Stomach (tissue), 9 donors: ENCODE data around the gene MAST4. TPM values are rescaled to one million over a fixed set of nuclear protein-coding genes. Genes with fewer than 3 reads are reported as not detected.

ENCODE experiments used
- DNase-seq, 2 donors: peaks; one replicate each; pipeline versions ENCODE4 v3.0.0 to v3.0.0-alpha.2; 2013 to 2019
- H3K27ac ChIP-seq, 5 donors: fragments of 200-600 bp in 4 of 5; sonication (generic) in 4 of 5; one replicate each; pipeline ENCODE4 v1.5.1; 2013 to 2019; ENCODE audit warnings: mild to moderate bottlenecking in 1 of 5, moderate library complexity in 1 of 5
- H3K27me3 ChIP-seq, 3 donors: fragments of 200-600 bp; sonication (generic); one replicate each; pipeline ENCODE4 v1.5.1; 2017 to 2019; ENCODE audit warnings: mixed run types in 1 of 3
- H3K36me3 ChIP-seq, 4 donors: fragments of 200-600 bp; sonication (generic); 1 replicate in 3 of 4; 2 replicates in 1 of 4; pipeline ENCODE4 v1.5.1; 2016 to 2019
- H3K4me1 ChIP-seq, 4 donors: fragments of 200-600 bp; sonication (generic); one replicate each; pipeline ENCODE4 v1.5.1; 2016 to 2019
- H3K4me3 ChIP-seq, 4 donors: fragments of 200-600 bp; sonication (generic) in 3 of 4; one replicate each; pipeline ENCODE4 v1.5.1; 2016 to 2019; ENCODE audit warnings: mild to moderate bottlenecking in 1 of 4
- H3K9me3 ChIP-seq, 4 donors: fragments of 200-600 bp; sonication (generic); one replicate each; pipeline ENCODE4 v1.5.1; 2016 to 2019
- EP300 ChIP-seq: sonication (generic); formaldehyde crosslinking; IDR thresholded peaks from one replicate; pipeline ENCODE4 v1.6.1; 2017; ENCODE audit warnings: antibody characterized with exemption
- POLR2A ChIP-seq, 4 donors: fragments of 450-650 bp; IDR thresholded peaks; one replicate each; pipeline ENCODE4 v1.6.1; 2016; ENCODE audit warnings: antibody characterized with exemption in 4 of 4, control low read depth in 2 of 4, mild to moderate bottlenecking in 1 of 4, moderate library complexity in 1 of 4
- POLR2AphosphoS5 ChIP-seq, 3 donors: sonication (generic); formaldehyde crosslinking; IDR thresholded peaks; one replicate each; pipeline ENCODE4 v1.6.1; 2016; ENCODE audit warnings: antibody characterized with exemption in 3 of 3
- WGBS, 5 donors: extraction: QIAGEN DNeasy Blood & Tissue Kit in 3 of 5; methylation state at CpG; one replicate each; pipeline versions ENCODE4 v1.1.5 to v1.1.7; 2013 to 2018; 5-methylcytosine and 5-hydroxymethylcytosine counted together
- intact Hi-C: fragments of 100-400 bp; cut with DNase I; formaldehyde crosslinking; loops from one replicate; pipeline ENCODE4 v1.15.1; 2023; ENCODE audit warnings: low total_unique reads
- polyA plus RNA-seq, 3 donors: library from polyadenylated mRNA; stranded (reverse); fragments of 200-250 nt; gene quantifications; one replicate each; pipeline ENCODE4 v1.2.3, GENCODE V29; 2013
- total RNA-seq, 5 donors: library from RNA; depleted of rRNA; stranded (reverse); fragments of >200 nt; gene quantifications; one replicate each; pipeline versions ENCODE4 v1.1.0 to v1.2.3, GENCODE V29; 2014 to 2016
- TF ChIP-seq, protein P1 (sequence below), 7 experiments: fragments of 450-650 bp in 4 of 7; fragments of 200-600 bp in 3 of 7; sonication (generic) in 3 of 7; IDR thresholded peaks; one replicate each; pipeline ENCODE4 v1.5.1; 2016 to 2019; ENCODE audit warnings: antibody characterized with exemption in 7 of 7, control low read depth in 2 of 7, mild to moderate bottlenecking in 1 of 7
- donor health status: healthy with polysubstance abuse.
- donor health status: Bipolar disorder and iron deficiency.
- donor health status: healthy.

Gene MAST4
- total and polyA plus RNA-seq, 8 donors = 1.5 to 52.5 (median 32.1) TPM

DNA sequence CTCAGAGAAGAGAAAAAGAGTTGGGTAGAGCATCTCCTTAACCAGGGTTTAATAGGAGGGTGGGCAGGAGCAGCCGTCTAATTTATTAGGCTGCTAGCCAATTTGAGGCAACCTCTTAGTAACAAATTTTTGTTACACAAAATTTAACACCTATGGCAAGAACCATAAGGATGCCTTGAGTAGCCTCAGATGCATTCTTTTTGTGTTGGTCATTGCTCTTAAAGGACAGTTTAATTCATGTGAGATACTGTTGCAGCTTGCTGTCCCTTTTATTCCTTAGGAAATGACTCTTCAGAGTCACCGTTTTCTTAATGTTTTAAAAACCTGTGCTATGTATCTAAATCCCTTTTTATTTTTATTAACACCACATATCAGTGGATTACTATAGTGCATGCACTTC, 255.1 kb downstream of the MAST4 start:
- Histone ChIP-seq H3K27me3 (peaks cover 0 to 9% (median 0%) of the 10 kb centered on the region in 3 donors), H3K4me3 (no peak overlapping the region), H3K27ac (no peak overlapping the region), H3K4me1 (no peaks in the 10 kb centered on the region), H3K9me3 (no peaks in the 10 kb centered on the region), H3K36me3 (no peaks in the 10 kb centered on the region)
- no peak for DNase-seq
- no peak for TF ChIP-seq POLR2A (IDR thresholded peaks at IDR 0.05)
- TF ChIP-seq, protein P1, sequence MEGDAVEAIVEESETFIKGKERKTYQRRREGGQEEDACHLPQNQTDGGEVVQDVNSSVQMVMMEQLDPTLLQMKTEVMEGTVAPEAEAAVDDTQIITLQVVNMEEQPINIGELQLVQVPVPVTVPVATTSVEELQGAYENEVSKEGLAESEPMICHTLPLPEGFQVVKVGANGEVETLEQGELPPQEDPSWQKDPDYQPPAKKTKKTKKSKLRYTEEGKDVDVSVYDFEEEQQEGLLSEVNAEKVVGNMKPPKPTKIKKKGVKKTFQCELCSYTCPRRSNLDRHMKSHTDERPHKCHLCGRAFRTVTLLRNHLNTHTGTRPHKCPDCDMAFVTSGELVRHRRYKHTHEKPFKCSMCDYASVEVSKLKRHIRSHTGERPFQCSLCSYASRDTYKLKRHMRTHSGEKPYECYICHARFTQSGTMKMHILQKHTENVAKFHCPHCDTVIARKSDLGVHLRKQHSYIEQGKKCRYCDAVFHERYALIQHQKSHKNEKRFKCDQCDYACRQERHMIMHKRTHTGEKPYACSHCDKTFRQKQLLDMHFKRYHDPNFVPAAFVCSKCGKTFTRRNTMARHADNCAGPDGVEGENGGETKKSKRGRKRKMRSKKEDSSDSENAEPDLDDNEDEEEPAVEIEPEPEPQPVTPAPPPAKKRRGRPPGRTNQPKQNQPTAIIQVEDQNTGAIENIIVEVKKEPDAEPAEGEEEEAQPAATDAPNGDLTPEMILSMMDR (IDR thresholded peaks at IDR 0.05) = no peak
- no peak for TF ChIP-seq POLR2AphosphoS5 (IDR thresholded peaks at IDR 0.05)
- TF ChIP-seq EP300 = no peak
- WGBS, 5 donors = 65 to 82% (median 75%) methylated on average over 2 of the region's 2 CpGs
- intact Hi-C loops = no loop called here

DNA sequence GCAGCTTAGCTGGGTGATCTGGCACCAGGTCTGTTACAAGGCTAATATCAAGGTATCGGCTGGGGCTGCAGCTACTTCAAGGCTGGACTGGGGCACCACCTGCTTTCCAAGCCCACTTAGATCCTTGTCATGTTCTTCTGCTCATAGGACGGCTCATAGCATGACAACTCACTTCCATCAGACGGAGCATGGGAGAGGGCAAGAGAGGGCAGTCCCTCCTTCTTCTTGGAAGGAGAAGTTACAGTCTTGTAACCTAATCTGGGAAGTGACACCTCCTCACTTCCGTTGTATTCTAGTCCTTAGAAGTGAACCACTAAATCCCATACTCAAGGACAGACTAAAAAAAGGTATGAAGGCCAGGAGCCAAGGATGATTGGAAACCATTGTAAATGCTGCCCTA, 258.2 kb downstream of the MAST4 start:
- no peaks in the 10 kb centered on the region for H3K4me1 ChIP-seq
- no peaks in the 10 kb centered on the region for H3K9me3 ChIP-seq
- no peak for TF ChIP-seq EP300
- TF ChIP-seq, protein P1 (IDR thresholded peaks at IDR 0.05) = no peak
- TF ChIP-seq POLR2AphosphoS5 (IDR thresholded peaks at IDR 0.05) = no peak
- TF ChIP-seq POLR2A (IDR thresholded peaks at IDR 0.05) = no peak
- DNase-seq = no peak
- H3K36me3 ChIP-seq = no peaks in the 10 kb centered on the region
- 81 to 87% (median 85%) methylated on average over 4 of the region's 4 CpGs for WGBS, 5 donors
- intact Hi-C loops = no loop called here
- peaks cover 0 to under 1% (median 0%) of the 10 kb centered on the region in 3 donors for H3K27me3 ChIP-seq
- H3K27ac ChIP-seq = no peak overlapping the region
- H3K4me3 ChIP-seq = no peak overlapping the region

GRCh38 chr5:66856041-66856805, 260.0 kb downstream of the MAST4 start:
- peaks cover 0 to 1% (median 0%) of the 10 kb centered on the region in 3 donors for H3K27me3 ChIP-seq
- TF ChIP-seq POLR2A (IDR thresholded peaks at IDR 0.05) (no peak), EP300 (no peak), POLR2AphosphoS5 (IDR thresholded peaks at IDR 0.05) (no peak)
- TF ChIP-seq, protein P1 (IDR thresholded peaks at IDR 0.05) = no peak
- no peaks in the 10 kb centered on the region for H3K9me3 ChIP-seq
- H3K4me1 ChIP-seq = no peaks in the 10 kb centered on the region
- DNase-seq = no peak
- H3K36me3 ChIP-seq = no peaks in the 10 kb centered on the region
- WGBS, 5 donors = 58 to 93% (median 85%) methylated on average over 2 of the region's 2 CpGs
- intact Hi-C loops = no loop called here
- H3K27ac ChIP-seq = no peak overlapping the region
- no peak overlapping the region for H3K4me3 ChIP-seq

DNA sequence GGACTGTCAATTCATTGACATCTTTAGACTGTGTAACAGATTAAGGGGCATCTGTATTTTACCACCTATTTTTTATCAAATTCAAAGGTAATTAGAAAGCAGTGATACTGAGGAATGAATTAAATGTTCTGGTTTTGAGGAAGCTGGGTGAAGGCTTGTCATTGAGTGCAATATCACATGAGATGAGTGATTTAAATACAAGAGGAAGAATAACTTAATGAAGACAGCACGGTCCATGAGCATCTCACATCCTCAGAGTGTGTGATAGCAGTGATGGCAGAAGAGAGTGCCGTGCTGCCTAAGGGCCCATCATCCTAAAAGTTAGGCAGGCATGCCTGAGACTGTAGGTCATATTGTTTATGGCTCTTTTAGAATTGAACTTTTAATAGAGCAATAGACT, 263.3 kb downstream of the MAST4 start:
- Histone ChIP-seq H3K4me3 (no peak overlapping the region), H3K27me3 (peaks cover 0 to 7% (median 0%) of the 10 kb centered on the region in 3 donors), H3K36me3 (no peaks in the 10 kb centered on the region), H3K4me1 (peaks cover 0 to 4% (median 0%) of the 10 kb centered on the region in 4 donors), H3K27ac (no peak overlapping the region), H3K9me3 (no peaks in the 10 kb centered on the region)
- WGBS, 5 donors = 85 to 92% (median 88%) methylated on average over 2 of the region's 2 CpGs
- TF ChIP-seq, protein P1 (IDR thresholded peaks at IDR 0.05) = no peak
- TF ChIP-seq POLR2AphosphoS5 (IDR thresholded peaks at IDR 0.05) = no peak
- no peak for TF ChIP-seq POLR2A (IDR thresholded peaks at IDR 0.05)
- TF ChIP-seq EP300 = no peak
- intact Hi-C loops = no loop called here
- DNase-seq = no peak
